C1 segment of cervical spinal cord (tissue), 14 donors: ENCODE data around the gene RAB18.
"Not testable (repeated sequence)": the region's sequence is repeated elsewhere in the genome, so short reads cannot be mapped to it uniquely, and the experiment has no call there.

Source experiments
- DNase-seq, 14 donors: peaks; one replicate each; lab custom pipeline; 2025; lab: John Stamatoyannopoulos, UW

The RAB18 gene

GRCh38 chr10:27547047-27547446, 42.9 kb downstream of the RAB18 start:
- no peak for DNase-seq

DNA sequence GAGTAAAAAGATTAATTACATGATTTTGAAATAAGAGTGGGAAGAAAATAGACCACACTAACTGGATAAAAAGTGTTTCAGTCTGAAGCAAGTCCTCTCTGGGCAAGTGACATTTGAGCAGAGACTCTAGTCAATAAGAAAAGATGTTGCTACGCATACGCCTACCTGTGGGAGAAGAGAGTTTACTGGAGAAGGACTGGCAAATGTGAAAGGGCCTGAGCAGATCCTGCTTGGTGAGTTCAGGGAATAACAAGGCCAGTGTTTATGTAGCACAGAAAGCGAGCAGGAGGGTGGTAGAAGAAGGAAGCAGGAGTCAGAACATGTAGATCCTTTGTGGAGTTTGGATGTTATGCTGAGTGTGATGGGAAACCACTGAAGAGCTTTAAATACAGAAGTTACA, 43.4 kb downstream of the RAB18 start:
- DNase-seq: no peak

DNA sequence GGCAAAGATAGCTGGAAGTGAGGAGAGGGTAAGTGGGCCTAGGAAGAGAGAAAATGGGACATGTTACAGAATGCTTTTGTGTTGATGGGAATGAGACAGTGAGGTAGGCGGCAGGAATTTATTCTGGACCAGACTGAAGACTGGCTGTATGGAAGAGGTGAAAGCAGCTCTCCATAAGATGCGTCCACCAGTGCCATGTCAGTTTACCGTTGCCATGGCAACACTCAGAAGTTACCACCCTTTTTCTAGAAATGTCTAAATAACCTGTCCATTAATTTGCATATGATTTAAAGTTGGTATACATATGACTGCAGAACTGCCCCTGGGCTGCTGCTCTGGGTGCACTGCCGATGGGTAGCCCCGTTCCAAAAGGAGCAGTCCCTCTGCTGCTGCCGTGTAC, 46.7 kb downstream of the RAB18 start:
- no peak for DNase-seq

DNA sequence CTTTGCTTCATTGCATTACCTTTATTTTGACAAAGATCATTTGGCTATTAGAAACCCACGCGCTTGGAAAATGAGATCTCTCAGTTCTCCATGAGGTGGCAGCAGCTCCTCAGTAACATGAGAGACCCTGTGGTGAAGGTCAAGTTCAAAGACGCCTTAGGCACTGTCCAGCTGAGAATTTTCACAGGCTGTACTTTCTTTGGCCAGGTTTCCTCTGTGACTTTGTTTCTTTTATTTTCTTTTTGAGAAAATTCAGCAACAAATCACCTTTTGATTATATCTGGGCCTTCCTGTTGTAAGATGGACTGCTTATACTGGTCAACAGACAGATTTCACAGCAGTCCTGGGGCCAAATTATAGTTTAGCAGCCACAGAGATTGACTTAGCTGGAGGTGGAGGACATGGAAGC, 54.5 kb downstream of the RAB18 start:
- DNase-seq: peak in 2 of 14 donors; percentile 4 to 8

DNA sequence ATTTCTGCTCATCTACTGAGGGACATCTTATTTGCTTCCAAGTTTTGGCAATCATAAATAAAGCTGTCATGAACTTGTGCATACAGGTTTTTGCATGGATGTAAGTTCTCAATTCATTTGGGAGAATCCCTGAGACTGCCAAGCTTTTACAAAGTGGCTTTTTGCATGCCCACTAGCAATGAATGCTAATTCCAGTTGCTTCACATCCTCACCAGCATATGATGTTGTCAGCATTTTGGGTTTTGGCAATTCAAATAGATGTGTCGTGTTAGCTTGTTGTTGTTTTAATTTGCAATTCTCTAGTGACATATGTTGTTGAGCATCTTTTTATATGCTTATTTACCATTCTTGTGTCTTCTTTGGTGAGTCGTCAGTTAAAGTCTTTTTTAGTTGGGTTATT, 57.2 kb downstream of the RAB18 start:
- no peak for DNase-seq

DNA sequence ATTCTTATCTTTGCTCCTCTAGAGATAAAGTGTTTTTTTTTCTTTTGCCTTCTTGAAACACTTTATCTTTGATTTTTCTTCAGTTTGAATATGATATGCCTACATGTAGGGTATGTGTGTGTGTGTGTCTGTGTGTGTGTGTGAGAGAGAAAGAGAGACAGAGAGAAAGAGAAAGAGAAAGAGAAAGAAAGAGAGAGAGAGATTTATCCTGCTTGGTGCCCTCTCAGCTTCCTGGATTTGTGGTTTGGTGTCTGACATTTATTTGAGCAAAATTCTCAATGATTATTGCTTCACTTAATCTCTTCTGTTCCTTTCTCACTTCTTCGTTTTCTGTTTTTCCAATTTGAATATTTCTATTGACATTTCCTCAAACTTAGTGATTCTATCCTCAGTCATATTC, 60.3 kb downstream of the RAB18 start:
- DNase-seq: no peak

DNA sequence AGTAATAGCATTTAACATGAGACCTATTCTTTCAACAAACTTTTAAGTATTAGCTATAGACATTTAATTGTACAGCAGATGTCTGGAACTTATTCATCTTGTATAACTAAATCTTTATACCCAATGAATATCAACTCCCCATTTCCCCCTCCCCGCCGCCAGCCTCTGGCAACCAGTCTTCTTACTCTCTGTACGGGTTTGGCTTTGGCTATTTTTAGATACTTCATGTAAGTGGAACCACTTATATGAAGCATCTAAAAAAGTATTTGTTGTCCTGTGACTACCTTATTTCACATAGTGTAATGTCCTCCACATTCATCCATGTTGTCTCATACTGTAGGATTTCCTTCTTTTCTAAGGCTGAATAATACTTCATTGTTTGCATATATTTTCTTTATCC, 60.8 kb downstream of the RAB18 start:
- no peak for DNase-seq

DNA sequence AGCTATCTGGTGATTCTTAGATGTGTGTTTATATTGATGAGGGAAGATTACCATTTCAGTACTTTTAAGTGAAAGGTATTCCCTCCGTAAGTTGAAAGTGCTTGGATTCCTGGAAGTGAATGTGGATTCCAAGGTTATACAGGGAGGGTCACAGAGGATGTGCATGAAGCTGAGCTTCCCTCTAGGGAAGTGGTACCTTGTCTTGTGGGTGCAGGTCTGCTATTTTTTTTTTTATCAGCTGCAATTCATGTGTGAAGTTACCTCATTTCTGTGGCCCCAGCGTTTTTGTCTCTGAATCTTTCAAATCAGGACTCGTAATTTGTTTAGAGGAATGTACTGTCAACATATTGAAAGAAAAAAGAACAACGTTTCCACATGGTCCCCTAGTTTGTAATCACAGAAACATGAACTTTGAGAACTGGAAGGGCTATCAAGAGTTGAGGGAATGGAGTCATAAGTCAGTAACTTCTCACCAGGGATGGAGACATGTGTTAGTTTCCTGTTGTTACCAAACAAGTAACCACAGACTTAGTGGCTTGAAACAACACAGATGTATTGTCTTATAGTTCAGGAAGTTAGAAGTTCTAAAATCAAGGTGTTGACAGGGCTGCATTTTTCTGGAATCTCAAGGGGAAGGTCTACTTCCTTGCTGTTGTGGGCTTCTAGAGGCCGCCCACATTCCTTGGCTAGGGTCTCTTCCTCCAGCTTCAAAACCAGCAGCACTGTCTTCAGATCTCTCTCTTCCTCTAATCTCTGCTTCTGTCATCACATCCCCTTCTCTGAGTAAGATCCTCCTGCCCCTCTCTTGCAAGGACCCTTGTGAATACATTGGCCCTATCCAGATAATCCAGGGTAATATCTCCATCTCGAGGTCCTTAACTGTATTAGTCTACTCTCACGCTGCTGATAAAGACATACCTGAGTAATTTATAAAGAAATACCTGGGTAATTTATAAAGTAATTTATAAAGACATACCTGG, 64.4 kb downstream of the RAB18 start:
- no peak for DNase-seq

DNA sequence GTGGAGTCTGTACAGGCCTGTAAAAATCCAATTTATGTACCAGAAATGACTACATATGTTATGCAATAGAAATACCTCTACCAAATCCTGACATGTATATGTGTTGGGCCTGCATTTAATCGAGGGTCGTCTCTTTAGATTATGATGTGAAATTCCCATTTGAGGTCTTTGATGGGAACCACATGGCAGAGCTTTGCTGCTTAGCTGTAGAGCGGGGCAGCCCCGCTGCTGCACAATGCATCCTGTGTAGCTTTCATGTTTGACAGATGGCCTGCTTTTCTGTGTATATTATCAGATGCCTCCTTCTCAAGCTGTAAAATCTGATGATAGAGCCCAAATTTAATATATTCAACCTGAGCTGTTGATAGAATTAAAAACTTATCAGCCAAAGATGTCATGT, 65.8 kb downstream of the RAB18 start:
- DNase-seq: no peak

DNA sequence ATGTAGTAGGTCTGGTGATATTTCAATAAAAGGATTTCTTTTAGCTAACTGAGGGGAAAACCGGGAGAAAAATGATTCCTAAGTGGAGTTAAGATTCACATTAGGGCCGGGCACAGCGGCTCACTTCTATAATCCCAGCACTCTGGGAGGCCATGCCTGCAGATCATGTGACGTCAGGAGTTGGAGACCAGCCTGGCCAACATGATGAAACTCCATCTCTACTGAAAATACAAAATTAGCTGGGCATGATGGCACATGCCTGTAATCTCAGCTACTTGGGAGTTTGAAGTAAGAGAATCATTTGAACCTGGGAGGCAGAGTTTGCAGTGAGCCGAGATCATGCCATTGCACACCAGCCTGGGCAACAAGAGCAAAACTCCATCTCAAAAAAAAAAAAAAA, 72.9 kb downstream of the RAB18 start:
- DNase-seq: not testable (repeated sequence)

GRCh38 chr10:27578316-27578715, 74.2 kb downstream of the RAB18 start:
- DNase-seq: no peak

DNA sequence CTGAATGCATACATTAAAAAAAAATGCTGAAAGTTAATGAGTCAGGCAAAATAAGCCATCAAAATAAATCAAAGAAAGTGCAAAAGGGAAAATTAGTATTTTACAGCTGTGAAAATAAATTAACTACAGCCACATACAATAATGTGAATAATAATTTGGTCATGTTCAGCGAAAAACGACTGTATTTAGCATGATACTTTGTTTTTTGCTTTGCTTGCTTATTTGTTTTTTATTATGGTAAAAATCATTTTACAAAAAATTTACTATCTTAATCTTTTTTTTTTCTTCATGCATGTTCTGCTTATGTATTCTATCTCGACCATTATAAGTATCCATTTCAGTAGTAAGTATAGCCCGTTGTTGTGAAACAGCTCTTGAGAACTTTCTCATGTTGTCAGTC, 77.1 kb downstream of the RAB18 start:
- no peak for DNase-seq

DNA sequence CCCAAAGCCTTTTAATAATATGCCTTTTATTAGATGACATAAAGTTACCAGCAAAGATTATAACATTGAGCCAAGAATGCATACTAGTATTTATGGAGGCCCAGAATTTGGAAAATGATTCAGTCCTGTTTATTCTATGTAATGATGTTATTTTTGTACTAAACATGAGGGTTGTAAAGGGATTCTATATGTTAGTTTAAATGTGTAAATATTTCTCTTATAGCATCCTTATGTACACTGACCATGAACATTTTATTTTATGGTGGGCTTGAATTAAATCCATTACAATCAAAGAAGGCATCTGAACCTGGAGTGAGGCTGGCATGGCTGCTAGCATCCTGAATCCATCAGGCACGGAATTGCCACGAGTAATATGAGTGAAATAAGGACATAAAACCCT, 80.2 kb downstream of the RAB18 start:
- no peak for DNase-seq
